ENCODE results near the gene RPS15. TPM values are rescaled to one million over a fixed set of nuclear protein-coding genes. Genes with fewer than 3 reads are reported as not detected.

The RPS15 gene
- total and polyA plus RNA-seq, 9 donors, result 973 to 1,562 (median 1,204) TPM

- under 1% methylated on average over 47 of the region's 47 CpGs for WGBS (ENCODE audit: insufficient coverage)
- H3K9me3 ChIP-seq (replicated peaks; ENCODE audit: control insufficient read depth, low read depth, low read length), result no peaks in the 10 kb centered on the region
- no peaks in the 10 kb centered on the region for H3K36me3 ChIP-seq (ENCODE audit: control insufficient read depth, insufficient read depth, low read length)
- H3K27me3 ChIP-seq (ENCODE audit: control insufficient read depth, insufficient read depth, low read length), result peaks cover 90% of the 10 kb centered on the region
- no peak overlapping the region for H3K4me3 ChIP-seq (ENCODE audit: low read length)
- H3K4me1 ChIP-seq (ENCODE audit: control insufficient read depth, insufficient read depth, low read length), result peaks cover 53% of the 10 kb centered on the region
- H3K27ac ChIP-seq (ENCODE audit: low read length), result no peak overlapping the region
- no peak for DNase-seq
Observed at GRCh38 chr19:1468821-1469254, 30.6 kb downstream of the RPS15 start.

GRCh38 chr19:1469255-1470054 lies 31.3 kb downstream of the RPS15 start:
- WGBS (ENCODE audit: insufficient coverage), result under 1% methylated on average over 108 of the region's 117 CpGs
- H3K27ac ChIP-seq (ENCODE audit: low read length), result no peak overlapping the region

GRCh38 chr19:1470055-1470304 lies 31.8 kb downstream of the RPS15 start:
- Histone ChIP-seq H3K27me3 (ENCODE audit: control insufficient read depth, insufficient read depth, low read length) (peaks cover 92% of the 10 kb centered on the region), H3K4me1 (ENCODE audit: control insufficient read depth, insufficient read depth, low read length) (peaks cover 52% of the 10 kb centered on the region), H3K4me3 (ENCODE audit: low read length) (peak overlapping the region; percentile 2), H3K9me3 (replicated peaks; ENCODE audit: control insufficient read depth, low read depth, low read length) (no peaks in the 10 kb centered on the region), H3K36me3 (ENCODE audit: control insufficient read depth, insufficient read depth, low read length) (peaks cover 6% of the 10 kb centered on the region), H3K27ac (ENCODE audit: low read length) (no peak overlapping the region)
- DNase-seq, result no peak
- 2% methylated on average over 22 of the region's 22 CpGs for WGBS (ENCODE audit: insufficient coverage)

More at GRCh38 chr19:1469255-1470054, 31.3 kb downstream of the RPS15 start:
- H3K9me3 ChIP-seq (replicated peaks; ENCODE audit: control insufficient read depth, low read depth, low read length), result no peaks in the 10 kb centered on the region
- H3K27me3 ChIP-seq (ENCODE audit: control insufficient read depth, insufficient read depth, low read length), result peaks cover 93% of the 10 kb centered on the region
- H3K4me3 ChIP-seq (ENCODE audit: low read length), result no peak overlapping the region
- peaks cover 1% of the 10 kb centered on the region for H3K36me3 ChIP-seq (ENCODE audit: control insufficient read depth, insufficient read depth, low read length)
- no peak for DNase-seq
- H3K4me1 ChIP-seq (ENCODE audit: control insufficient read depth, insufficient read depth, low read length), result peaks cover 53% of the 10 kb centered on the region

- Histone ChIP-seq H3K4me3 (ENCODE audit: low read length) (peak overlapping the region; percentile 10), H3K27me3 (ENCODE audit: control insufficient read depth, insufficient read depth, low read length) (peaks cover 88% of the 10 kb centered on the region), H3K27ac (ENCODE audit: low read length) (no peak overlapping the region), H3K4me1 (ENCODE audit: control insufficient read depth, insufficient read depth, low read length) (peaks cover 51% of the 10 kb centered on the region), H3K36me3 (ENCODE audit: control insufficient read depth, insufficient read depth, low read length) (peaks cover 11% of the 10 kb centered on the region), H3K9me3 (replicated peaks; ENCODE audit: control insufficient read depth, low read depth, low read length) (no peaks in the 10 kb centered on the region)
- under 1% methylated on average over 56 of the region's 67 CpGs for WGBS (ENCODE audit: insufficient coverage)
- no peak for DNase-seq
Observed at GRCh38 chr19:1470305-1471009, 32.3 kb downstream of the RPS15 start.

- Histone ChIP-seq H3K4me1 (ENCODE audit: control insufficient read depth, insufficient read depth, low read length) (peaks cover 48% of the 10 kb centered on the region), H3K9me3 (replicated peaks; ENCODE audit: control insufficient read depth, low read depth, low read length) (no peaks in the 10 kb centered on the region), H3K27ac (ENCODE audit: low read length) (no peak overlapping the region), H3K36me3 (ENCODE audit: control insufficient read depth, insufficient read depth, low read length) (peaks cover 17% of the 10 kb centered on the region), H3K4me3 (ENCODE audit: low read length) (peak overlapping the region; percentile 10), H3K27me3 (ENCODE audit: control insufficient read depth, insufficient read depth, low read length) (peaks cover 82% of the 10 kb centered on the region)
- no peak for DNase-seq
- under 1% methylated on average over 23 of the region's 28 CpGs for WGBS (ENCODE audit: insufficient coverage)
Observed at GRCh38 chr19:1471010-1471514, 32.9 kb downstream of the RPS15 start.

GRCh38 chr19:1471515-1472160 lies 33.4 kb downstream of the RPS15 start:
- DNase-seq, result no peak
- 29% methylated on average over 18 of the region's 24 CpGs for WGBS (ENCODE audit: insufficient coverage)
- H3K9me3 ChIP-seq (replicated peaks; ENCODE audit: control insufficient read depth, low read depth, low read length), result no peaks in the 10 kb centered on the region
- H3K27ac ChIP-seq (ENCODE audit: low read length), result no peak overlapping the region
- peaks cover 77% of the 10 kb centered on the region for H3K27me3 ChIP-seq (ENCODE audit: control insufficient read depth, insufficient read depth, low read length)
- H3K4me3 ChIP-seq (ENCODE audit: low read length), result no peak overlapping the region
- H3K4me1 ChIP-seq (ENCODE audit: control insufficient read depth, insufficient read depth, low read length), result peaks cover 45% of the 10 kb centered on the region
- H3K36me3 ChIP-seq (ENCODE audit: control insufficient read depth, insufficient read depth, low read length), result peaks cover 19% of the 10 kb centered on the region

- H3K4me1 ChIP-seq (ENCODE audit: control insufficient read depth, insufficient read depth, low read length), result peaks cover 38% of the 10 kb centered on the region
Observed at GRCh38 chr19:1472231-1473084, 34.3 kb downstream of the RPS15 start.

GRCh38 chr19:1473085-1473851 lies 35.1 kb downstream of the RPS15 start:
- no peak overlapping the region for H3K4me3 ChIP-seq (ENCODE audit: low read length)
- DNase-seq, result no peak
- peaks cover 35% of the 10 kb centered on the region for H3K4me1 ChIP-seq (ENCODE audit: control insufficient read depth, insufficient read depth, low read length)
- 56% methylated on average over 12 of the region's 20 CpGs for WGBS (ENCODE audit: insufficient coverage)
- H3K27ac ChIP-seq (ENCODE audit: low read length), result no peak overlapping the region
- H3K36me3 ChIP-seq (ENCODE audit: control insufficient read depth, insufficient read depth, low read length), result peaks cover 22% of the 10 kb centered on the region
- peaks cover 62% of the 10 kb centered on the region for H3K27me3 ChIP-seq (ENCODE audit: control insufficient read depth, insufficient read depth, low read length)
- H3K9me3 ChIP-seq (replicated peaks; ENCODE audit: control insufficient read depth, low read depth, low read length), result no peaks in the 10 kb centered on the region

More at GRCh38 chr19:1472231-1473084, 34.3 kb downstream of the RPS15 start:
- no peaks in the 10 kb centered on the region for H3K9me3 ChIP-seq (replicated peaks; ENCODE audit: control insufficient read depth, low read depth, low read length)
- peaks cover 70% of the 10 kb centered on the region for H3K27me3 ChIP-seq (ENCODE audit: control insufficient read depth, insufficient read depth, low read length)
- H3K4me3 ChIP-seq (ENCODE audit: low read length), result no peak overlapping the region
- peaks cover 22% of the 10 kb centered on the region for H3K36me3 ChIP-seq (ENCODE audit: control insufficient read depth, insufficient read depth, low read length)
- DNase-seq, result no peak
- WGBS (ENCODE audit: insufficient coverage), result 37% methylated on average over 31 of the region's 44 CpGs
- H3K27ac ChIP-seq (ENCODE audit: low read length), result no peak overlapping the region

Measured in muscle of leg (tissue), 11 donors.